Liver (tissue), 9 donors: ENCODE results near the gene CEP85L. TPM values are rescaled to one million over a fixed set of nuclear protein-coding genes. Genes with fewer than 3 reads are reported as not detected.

Source experiments
- DNase-seq: peaks from one replicate; pipeline ENCODE4 v3.0.0-alpha.2; 2017; ENCODE audit warnings: low spot score
- H3K27ac ChIP-seq, 2 donors: one replicate each; pipeline ENCODE4 v1.7.0; 2013; ENCODE audit warnings: inconsistent platforms in 2 of 2, low read length in 2 of 2, control low read depth in 1 of 2, low read depth in 1 of 2, mild to moderate bottlenecking in 1 of 2
- H3K27me3 ChIP-seq, 4 donors: one replicate each; pipeline versions ENCODE4 v1.6.1 to v1.7.0; 2013; ENCODE audit warnings: low read length in 3 of 4, inconsistent platforms in 1 of 4, mild to moderate bottlenecking in 1 of 4, moderate library complexity in 1 of 4; ENCODE audit not compliant: control insufficient read depth in 4 of 4, insufficient read depth in 4 of 4
- H3K36me3 ChIP-seq, 4 donors: one replicate each; pipeline versions ENCODE4 v1.6.1 to v1.7.0; 2013; ENCODE audit warnings: low read length in 3 of 4, mild to moderate bottlenecking in 3 of 4, low read depth in 1 of 4, moderate library complexity in 1 of 4; ENCODE audit not compliant: control insufficient read depth in 4 of 4, insufficient read depth in 3 of 4
- H3K4me1 ChIP-seq, 4 donors: one replicate each; pipeline versions ENCODE4 v1.6.1 to v1.7.0; 2013; ENCODE audit warnings: low read length in 3 of 4, mild to moderate bottlenecking in 3 of 4, moderate library complexity in 1 of 4; ENCODE audit not compliant: control insufficient read depth in 4 of 4, insufficient read depth in 4 of 4
- H3K4me3 ChIP-seq, 3 donors: one replicate each; pipeline versions ENCODE4 v1.6.1 to v1.7.0; 2013; ENCODE audit warnings: low read length in 3 of 3, control low read depth in 1 of 3, low read depth in 1 of 3, mild to moderate bottlenecking in 1 of 3
- H3K9ac ChIP-seq, 2 donors: one replicate each; pipeline ENCODE4 v1.7.0; 2013; ENCODE audit warnings: low read length in 2 of 2, mild to moderate bottlenecking in 2 of 2, moderate library complexity in 2 of 2, control low read depth in 1 of 2, low read depth in 1 of 2
- H3K9me3 ChIP-seq, 4 donors: one replicate each; pipeline versions ENCODE4 v1.6.1 to v1.7.0; 2013; ENCODE audit warnings: low read length in 3 of 4; ENCODE audit not compliant: control insufficient read depth in 4 of 4
- EGR1 ChIP-seq, 2 donors: IDR thresholded peaks; 2 replicates each; pipeline ENCODE4 v1.6.1; 2016 to 2018; ENCODE audit warnings: antibody characterized with exemption in 2 of 2, low read depth in 2 of 2
- FOXA1 ChIP-seq: IDR thresholded peaks from 2 replicates; pipeline ENCODE4 v1.6.1; 2016; ENCODE audit warnings: antibody characterized with exemption
- FOXA2 ChIP-seq: IDR thresholded peaks from 2 replicates; pipeline ENCODE4 v1.6.1; 2016; ENCODE audit warnings: antibody characterized with exemption
- GABPA ChIP-seq, 2 donors: IDR thresholded peaks in 1 of 2; conservative IDR thresholded peaks in 1 of 2; 2 replicates each; pipeline ENCODE4 v1.6.1; 2016; ENCODE audit warnings: antibody characterized with exemption in 2 of 2, mild to moderate bottlenecking in 1 of 2, moderate library complexity in 1 of 2
- HNF4G ChIP-seq: IDR thresholded peaks from 2 replicates; pipeline ENCODE4 v1.6.1; 2016; ENCODE audit warnings: antibody characterized with exemption
- NR2F2 ChIP-seq: IDR thresholded peaks from 2 replicates; pipeline ENCODE4 v1.6.1; 2016; ENCODE audit warnings: antibody characterized with exemption
- RAD21 ChIP-seq, 2 donors: IDR thresholded peaks; 2 replicates each; pipeline ENCODE4 v1.6.1; 2016; ENCODE audit warnings: antibody characterized with exemption in 2 of 2, mild to moderate bottlenecking in 2 of 2
- RXRA ChIP-seq, 2 donors: IDR thresholded peaks; 2 replicates each; pipeline ENCODE4 v1.6.1; 2017 to 2018; ENCODE audit warnings: antibody characterized with exemption in 2 of 2, mild to moderate bottlenecking in 1 of 2
- SP1 ChIP-seq: IDR thresholded peaks from 2 replicates; pipeline ENCODE4 v1.6.1; 2018; ENCODE audit warnings: antibody characterized with exemption, mild to moderate bottlenecking
- TAF1 ChIP-seq: conservative IDR thresholded peaks from 2 replicates; pipeline ENCODE4 v1.6.1; 2016; ENCODE audit warnings: antibody characterized with exemption, mild to moderate bottlenecking
- YY1 ChIP-seq: IDR thresholded peaks from 2 replicates; pipeline ENCODE4 v1.6.1; 2016; ENCODE audit warnings: antibody characterized with exemption, mild to moderate bottlenecking
- WGBS: extraction: QIAGEN DNeasy Blood & Tissue Kit; methylation state at CpG from one replicate; pipeline ENCODE4 v1.1.7; 2013; 5-methylcytosine and 5-hydroxymethylcytosine counted together
- polyA plus RNA-seq, 2 donors: library from polyadenylated mRNA; stranded (reverse) in 1 of 2; unstranded in 1 of 2; fragments of 200-250 nt in 1 of 2; fragments of >200 nt in 1 of 2; fragmentation: Nextera tagmentation in 1 of 2; extraction: Ambion mirVana in 1 of 2; gene quantifications; one replicate each; pipeline versions ENCODE4 v1.2.1 to v1.2.3, GENCODE V29; 2013 to 2015
- total RNA-seq, 2 donors: library from RNA; depleted of rRNA; stranded (reverse); fragments of >200 nt; gene quantifications; one replicate each; pipeline ENCODE4 v1.2.3, GENCODE V29; 2014
- TF ChIP-seq, protein P1 (sequence below): IDR thresholded peaks from 2 replicates; pipeline ENCODE4 v1.6.1; 2016; ENCODE audit warnings: antibody characterized with exemption
- TF ChIP-seq, protein P2 (sequence below): IDR thresholded peaks from 2 replicates; pipeline ENCODE4 v1.6.1; 2016; ENCODE audit warnings: antibody characterized with exemption, mild to moderate bottlenecking
- TF ChIP-seq, protein P3 (sequence below): IDR thresholded peaks from 2 replicates; pipeline ENCODE4 v1.6.1; 2016; ENCODE audit warnings: antibody characterized with exemption
- TF ChIP-seq, protein P4 (sequence below): IDR thresholded peaks from 2 replicates; pipeline ENCODE4 v1.6.1; 2016; ENCODE audit warnings: antibody characterized with exemption
- donor health status: healthy.
- donor health status: healthy.
- donor health status: healthy.
- donor health status: healthy.
- donor health status: healthy.

The CEP85L gene
- total and polyA plus RNA-seq, 4 donors = 0.40 to 6.4 (median 2.3) TPM

DNA sequence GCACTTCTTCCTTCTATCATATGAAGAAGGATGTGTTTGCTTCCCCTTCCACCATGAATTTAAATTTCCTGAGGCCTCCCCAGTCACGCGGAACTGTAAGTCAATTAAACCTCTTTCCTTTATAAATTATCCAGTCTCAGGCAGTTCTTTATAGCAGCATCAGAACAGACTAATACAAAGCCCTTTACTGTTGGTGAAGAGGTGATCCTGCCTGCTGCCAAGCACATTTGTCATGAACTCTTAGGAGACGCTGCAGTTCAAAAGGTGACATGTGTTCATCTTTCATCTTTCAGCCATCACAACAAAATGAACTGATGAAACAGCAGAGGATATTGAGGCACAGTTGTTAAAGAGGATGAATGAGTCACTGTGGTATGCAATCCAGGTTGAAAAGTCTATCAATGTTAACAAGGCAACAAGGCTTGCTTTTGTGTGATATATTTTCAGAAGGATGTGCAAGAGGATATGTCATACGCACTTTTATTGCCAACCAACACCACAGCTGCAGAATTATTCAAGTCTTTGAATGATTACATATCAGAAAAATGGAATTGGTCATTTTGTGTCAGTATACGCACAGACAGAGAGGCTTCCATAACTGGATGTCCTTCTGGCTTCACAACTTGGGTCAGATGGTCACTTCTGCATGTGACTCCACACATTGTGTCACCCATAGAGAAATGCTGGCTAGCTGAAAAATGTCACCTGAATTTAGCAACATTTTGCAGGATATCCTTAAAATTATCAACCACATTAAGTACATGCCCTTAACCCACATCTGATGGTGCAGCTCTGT is 155.7 kb downstream of the CEP85L start:
- no peak for DNase-seq
- H3K9me3 ChIP-seq = no peaks in the 10 kb centered on the region
- H3K27me3 ChIP-seq = no peaks in the 10 kb centered on the region
- peaks cover 0 to 4% (median 0%) of the 10 kb centered on the region in 4 donors for H3K36me3 ChIP-seq
- TF ChIP-seq HNF4G (no peak), GABPA (IDR thresholded peaks at IDR 0.05 in 1 of 2, conservative IDR thresholded peaks at IDR 0.05 in 1 of 2) (no peak), RAD21 (IDR thresholded peaks at IDR 0.05) (no peak), RXRA (IDR thresholded peaks at IDR 0.05) (no peak), YY1 (no peak), FOXA2 (no peak), EGR1 (IDR thresholded peaks at IDR 0.05; ENCODE audit: low read depth in 2 of 2) (no peak)
- TF ChIP-seq, protein P1, sequence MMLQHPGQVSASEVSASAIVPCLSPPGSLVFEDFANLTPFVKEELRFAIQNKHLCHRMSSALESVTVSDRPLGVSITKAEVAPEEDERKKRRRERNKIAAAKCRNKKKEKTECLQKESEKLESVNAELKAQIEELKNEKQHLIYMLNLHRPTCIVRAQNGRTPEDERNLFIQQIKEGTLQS = no peak
- TF ChIP-seq, protein P2, sequence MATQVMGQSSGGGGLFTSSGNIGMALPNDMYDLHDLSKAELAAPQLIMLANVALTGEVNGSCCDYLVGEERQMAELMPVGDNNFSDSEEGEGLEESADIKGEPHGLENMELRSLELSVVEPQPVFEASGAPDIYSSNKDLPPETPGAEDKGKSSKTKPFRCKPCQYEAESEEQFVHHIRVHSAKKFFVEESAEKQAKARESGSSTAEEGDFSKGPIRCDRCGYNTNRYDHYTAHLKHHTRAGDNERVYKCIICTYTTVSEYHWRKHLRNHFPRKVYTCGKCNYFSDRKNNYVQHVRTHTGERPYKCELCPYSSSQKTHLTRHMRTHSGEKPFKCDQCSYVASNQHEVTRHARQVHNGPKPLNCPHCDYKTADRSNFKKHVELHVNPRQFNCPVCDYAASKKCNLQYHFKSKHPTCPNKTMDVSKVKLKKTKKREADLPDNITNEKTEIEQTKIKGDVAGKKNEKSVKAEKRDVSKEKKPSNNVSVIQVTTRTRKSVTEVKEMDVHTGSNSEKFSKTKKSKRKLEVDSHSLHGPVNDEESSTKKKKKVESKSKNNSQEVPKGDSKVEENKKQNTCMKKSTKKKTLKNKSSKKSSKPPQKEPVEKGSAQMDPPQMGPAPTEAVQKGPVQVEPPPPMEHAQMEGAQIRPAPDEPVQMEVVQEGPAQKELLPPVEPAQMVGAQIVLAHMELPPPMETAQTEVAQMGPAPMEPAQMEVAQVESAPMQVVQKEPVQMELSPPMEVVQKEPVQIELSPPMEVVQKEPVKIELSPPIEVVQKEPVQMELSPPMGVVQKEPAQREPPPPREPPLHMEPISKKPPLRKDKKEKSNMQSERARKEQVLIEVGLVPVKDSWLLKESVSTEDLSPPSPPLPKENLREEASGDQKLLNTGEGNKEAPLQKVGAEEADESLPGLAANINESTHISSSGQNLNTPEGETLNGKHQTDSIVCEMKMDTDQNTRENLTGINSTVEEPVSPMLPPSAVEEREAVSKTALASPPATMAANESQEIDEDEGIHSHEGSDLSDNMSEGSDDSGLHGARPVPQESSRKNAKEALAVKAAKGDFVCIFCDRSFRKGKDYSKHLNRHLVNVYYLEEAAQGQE = no peak
- TF ChIP-seq, protein P3, sequence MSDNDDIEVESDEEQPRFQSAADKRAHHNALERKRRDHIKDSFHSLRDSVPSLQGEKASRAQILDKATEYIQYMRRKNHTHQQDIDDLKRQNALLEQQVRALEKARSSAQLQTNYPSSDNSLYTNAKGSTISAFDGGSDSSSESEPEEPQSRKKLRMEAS = no peak
- TF ChIP-seq, protein P4, sequence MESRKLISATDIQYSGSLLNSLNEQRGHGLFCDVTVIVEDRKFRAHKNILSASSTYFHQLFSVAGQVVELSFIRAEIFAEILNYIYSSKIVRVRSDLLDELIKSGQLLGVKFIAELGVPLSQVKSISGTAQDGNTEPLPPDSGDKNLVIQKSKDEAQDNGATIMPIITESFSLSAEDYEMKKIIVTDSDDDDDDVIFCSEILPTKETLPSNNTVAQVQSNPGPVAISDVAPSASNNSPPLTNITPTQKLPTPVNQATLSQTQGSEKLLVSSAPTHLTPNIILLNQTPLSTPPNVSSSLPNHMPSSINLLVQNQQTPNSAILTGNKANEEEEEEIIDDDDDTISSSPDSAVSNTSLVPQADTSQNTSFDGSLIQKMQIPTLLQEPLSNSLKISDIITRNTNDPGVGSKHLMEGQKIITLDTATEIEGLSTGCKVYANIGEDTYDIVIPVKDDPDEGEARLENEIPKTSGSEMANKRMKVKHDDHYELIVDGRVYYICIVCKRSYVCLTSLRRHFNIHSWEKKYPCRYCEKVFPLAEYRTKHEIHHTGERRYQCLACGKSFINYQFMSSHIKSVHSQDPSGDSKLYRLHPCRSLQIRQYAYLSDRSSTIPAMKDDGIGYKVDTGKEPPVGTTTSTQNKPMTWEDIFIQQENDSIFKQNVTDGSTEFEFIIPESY = no peak
- H3K9ac ChIP-seq = no peak overlapping the region
- WGBS = 95% methylated on average over 5 of the region's 5 CpGs
- H3K4me3 ChIP-seq = no peak overlapping the region
- H3K27ac ChIP-seq = no peak overlapping the region
- no peaks in the 10 kb centered on the region for H3K4me1 ChIP-seq

DNA sequence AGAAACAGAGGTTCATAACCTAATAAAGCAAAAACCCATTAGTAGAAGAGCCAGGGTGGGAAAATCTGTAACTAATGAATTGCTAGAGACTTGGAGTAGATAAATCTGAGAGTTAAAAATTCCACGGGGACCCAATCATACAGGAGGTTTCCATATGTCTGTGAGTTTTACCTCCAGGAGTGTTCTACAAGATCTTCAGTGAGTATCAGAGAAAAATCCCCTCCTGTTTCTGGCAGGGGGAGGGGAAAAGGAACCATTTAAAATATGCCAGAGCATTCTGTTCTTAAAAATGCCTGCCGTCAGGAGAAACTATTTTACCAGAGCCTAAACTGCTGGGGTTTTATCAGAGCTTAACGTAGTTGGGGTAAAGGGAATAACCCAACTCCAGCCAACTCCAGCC is 157.3 kb downstream of the CEP85L start:
- no peaks in the 10 kb centered on the region for H3K4me1 ChIP-seq
- no peaks in the 10 kb centered on the region for H3K27me3 ChIP-seq
- H3K4me3 ChIP-seq = no peak overlapping the region
- no peak overlapping the region for H3K27ac ChIP-seq
- H3K9me3 ChIP-seq = peaks cover 0 to 2% (median 0%) of the 10 kb centered on the region in 4 donors
- H3K9ac ChIP-seq = no peak overlapping the region
- WGBS = 88% methylated on average over 3 of the region's 3 CpGs
- peaks cover 0 to 8% (median 1%) of the 10 kb centered on the region in 4 donors for H3K36me3 ChIP-seq
- no peak for DNase-seq
- TF ChIP-seq TAF1 (no peak), FOXA2 (no peak), RAD21 (IDR thresholded peaks at IDR 0.05) (no peak), RXRA (IDR thresholded peaks at IDR 0.05) (no peak), GABPA (IDR thresholded peaks at IDR 0.05 in 1 of 2, conservative IDR thresholded peaks at IDR 0.05 in 1 of 2) (no peak), NR2F2 (no peak), HNF4G (no peak), SP1 (no peak), FOXA1 (no peak)
- TF ChIP-seq, protein P1 = no peak
- TF ChIP-seq, protein P3 = no peak
- TF ChIP-seq, protein P4 = no peak
- TF ChIP-seq, protein P2 = no peak
